Osteoblast (primary cell): Measurements from ENCODE around the gene BABAM1. TPM values are rescaled to one million over a fixed set of nuclear protein-coding genes. Genes with fewer than 3 reads are reported as not detected.

Source experiments
- DNase-seq: peaks from one replicate; pipeline ENCODE4 v3.0.0; 2011; ENCODE audit warnings: low spot score, mixed read lengths; ENCODE audit not compliant: insufficient read length; ENCODE audit errors: missing footprints
- H2AFZ ChIP-seq: 2 replicates; pipeline ENCODE4 v1.6.0; 2011; ENCODE audit warnings: mild to moderate bottlenecking, low read length
- H3K27ac ChIP-seq: 2 replicates; pipeline ENCODE4 v1.5.1; 2011; ENCODE audit warnings: mild to moderate bottlenecking, low read depth, low read length, moderate library complexity
- H3K27me3 ChIP-seq: 2 replicates; pipeline ENCODE4 v1.6.0; 2012; ENCODE audit warnings: mild to moderate bottlenecking, control low read depth, inconsistent platforms, low read length, moderate library complexity; ENCODE audit not compliant: insufficient read depth
- H3K36me3 ChIP-seq: 2 replicates; pipeline ENCODE4 v1.5.1; 2011; ENCODE audit warnings: mild to moderate bottlenecking, low read length, control low read depth, moderate library complexity; ENCODE audit not compliant: insufficient read depth
- H3K4me1 ChIP-seq: 2 replicates; pipeline ENCODE4 v1.5.1; 2011; ENCODE audit warnings: mild to moderate bottlenecking, low read length, control low read depth, moderate library complexity; ENCODE audit not compliant: insufficient read depth
- H3K4me2 ChIP-seq: 2 replicates; pipeline ENCODE4 v1.6.0; 2011; ENCODE audit warnings: mild to moderate bottlenecking, low read length; ENCODE audit not compliant: insufficient read depth
- H3K4me3 ChIP-seq: fragments of 200-600 bp; sonication (generic); 3 replicates; pipeline ENCODE4 v1.5.1; 2012; ENCODE audit warnings: mild to moderate bottlenecking, low read length, inconsistent platforms; ENCODE audit not compliant: insufficient read depth
- H3K79me2 ChIP-seq: 2 replicates; pipeline ENCODE4 v1.6.0; 2012; ENCODE audit warnings: mild to moderate bottlenecking, low read length, control low read depth, inconsistent platforms; ENCODE audit not compliant: insufficient read depth
- H3K9me3 ChIP-seq: 2 replicates; pipeline ENCODE4 v1.5.1; 2011; ENCODE audit warnings: low read depth, low read length, control low read depth
- H4K20me1 ChIP-seq: 2 replicates; pipeline ENCODE4 v1.6.0; 2012; ENCODE audit warnings: mild to moderate bottlenecking, low read length, control low read depth; ENCODE audit not compliant: insufficient read depth
- total RNA-seq: library from RNA; depleted of rRNA; stranded (reverse); fragments of >200 nt; gene quantifications from 2 replicates; pipeline ENCODE4 v1.2.3, GENCODE V29; 2012
- TF ChIP-seq, protein P1 (sequence below): IDR thresholded peaks from 2 replicates; pipeline ENCODE4 v1.5.1; 2011; ENCODE audit warnings: mild to moderate bottlenecking, low read depth, low read length, moderate library complexity; ENCODE audit errors: extremely low read depth

The BABAM1 gene
- total RNA-seq, 1 donor: 76.7 TPM

DNA sequence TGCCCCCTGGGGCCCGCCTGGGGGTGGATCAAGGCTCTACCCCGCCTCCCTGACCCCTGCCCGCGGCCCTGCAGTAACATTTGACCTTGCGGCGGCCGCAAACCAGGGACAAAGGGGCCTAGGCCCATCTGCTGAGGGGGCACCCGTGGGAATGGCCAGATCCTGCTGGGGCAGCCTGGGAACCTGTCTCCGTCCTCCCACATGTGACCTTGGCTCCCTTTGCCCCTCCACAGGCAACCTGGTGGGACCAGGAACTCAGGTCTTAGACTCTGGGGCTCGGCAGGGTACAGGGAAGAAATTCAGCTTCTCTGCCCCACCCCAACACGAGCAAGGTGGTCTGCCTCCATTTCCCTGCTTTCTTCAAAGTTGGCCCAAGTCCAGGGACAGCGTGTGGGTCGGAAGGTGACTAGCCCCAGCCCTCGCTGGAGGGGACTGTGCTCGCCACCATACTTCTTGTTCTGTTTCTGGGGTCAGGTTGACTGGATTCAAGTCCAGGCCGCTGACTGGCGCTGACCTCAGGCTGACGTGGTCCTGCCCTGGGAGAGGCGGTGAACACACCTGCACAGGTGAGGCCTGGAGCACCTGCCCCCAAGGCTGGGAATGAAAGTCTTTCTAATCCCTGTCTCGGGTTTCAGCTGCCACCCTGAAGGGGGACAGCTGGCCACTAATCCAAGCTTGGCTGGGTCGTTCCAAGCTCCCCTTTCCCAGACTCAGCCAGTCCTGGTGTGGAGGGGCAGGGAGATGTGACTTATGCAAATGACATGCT is 19.0 kb upstream of the BABAM1 start:
- H3K4me2 ChIP-seq: no peak overlapping the region
- no peaks in the 10 kb centered on the region for H3K27me3 ChIP-seq
- H2AFZ ChIP-seq: no peak overlapping the region
- H4K20me1 ChIP-seq: peaks cover 4% of the 10 kb centered on the region
- H3K27ac ChIP-seq: no peak overlapping the region
- peaks cover 21% of the 10 kb centered on the region for H3K79me2 ChIP-seq
- H3K9me3 ChIP-seq: no peaks in the 10 kb centered on the region
- no peaks in the 10 kb centered on the region for H3K36me3 ChIP-seq
- TF ChIP-seq, protein P1, sequence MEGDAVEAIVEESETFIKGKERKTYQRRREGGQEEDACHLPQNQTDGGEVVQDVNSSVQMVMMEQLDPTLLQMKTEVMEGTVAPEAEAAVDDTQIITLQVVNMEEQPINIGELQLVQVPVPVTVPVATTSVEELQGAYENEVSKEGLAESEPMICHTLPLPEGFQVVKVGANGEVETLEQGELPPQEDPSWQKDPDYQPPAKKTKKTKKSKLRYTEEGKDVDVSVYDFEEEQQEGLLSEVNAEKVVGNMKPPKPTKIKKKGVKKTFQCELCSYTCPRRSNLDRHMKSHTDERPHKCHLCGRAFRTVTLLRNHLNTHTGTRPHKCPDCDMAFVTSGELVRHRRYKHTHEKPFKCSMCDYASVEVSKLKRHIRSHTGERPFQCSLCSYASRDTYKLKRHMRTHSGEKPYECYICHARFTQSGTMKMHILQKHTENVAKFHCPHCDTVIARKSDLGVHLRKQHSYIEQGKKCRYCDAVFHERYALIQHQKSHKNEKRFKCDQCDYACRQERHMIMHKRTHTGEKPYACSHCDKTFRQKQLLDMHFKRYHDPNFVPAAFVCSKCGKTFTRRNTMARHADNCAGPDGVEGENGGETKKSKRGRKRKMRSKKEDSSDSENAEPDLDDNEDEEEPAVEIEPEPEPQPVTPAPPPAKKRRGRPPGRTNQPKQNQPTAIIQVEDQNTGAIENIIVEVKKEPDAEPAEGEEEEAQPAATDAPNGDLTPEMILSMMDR: no peak
- H3K4me3 ChIP-seq: no peak overlapping the region
- DNase-seq: peak; percentile 87
- peaks cover 32% of the 10 kb centered on the region for H3K4me1 ChIP-seq

DNA sequence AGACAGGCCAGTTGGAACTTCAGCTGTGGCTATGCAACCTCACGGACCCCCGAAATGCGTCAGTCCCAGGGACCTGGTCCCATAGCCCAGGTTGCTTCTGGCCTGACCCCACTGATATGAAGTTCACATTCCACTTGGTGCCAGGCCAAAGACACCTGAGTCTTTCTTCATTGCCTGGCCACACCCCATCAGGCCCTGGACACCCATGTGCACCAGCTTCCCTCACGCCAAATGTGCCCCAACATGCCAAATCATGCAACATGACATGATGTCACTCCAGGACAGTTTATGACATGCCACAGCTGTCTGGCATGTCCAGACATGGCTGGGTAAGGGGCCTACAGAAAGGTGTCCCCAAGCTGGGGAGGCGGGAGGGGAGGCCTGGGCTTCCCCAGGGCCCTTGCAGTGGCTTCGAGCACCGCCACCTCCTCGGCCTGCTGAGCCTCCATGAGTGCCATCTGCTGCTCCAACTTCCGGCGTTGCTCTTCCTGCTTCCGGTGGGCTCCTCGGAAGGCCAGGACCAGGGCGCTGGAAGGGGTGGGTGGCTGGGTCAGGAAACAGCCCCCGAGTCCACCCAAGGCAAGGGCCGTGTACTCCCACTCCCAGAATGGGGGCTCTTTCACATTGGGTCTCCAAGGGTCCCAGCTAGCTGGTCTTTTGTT is 17.2 kb upstream of the BABAM1 start:
- H4K20me1 ChIP-seq: no peaks in the 10 kb centered on the region
- peaks cover 2% of the 10 kb centered on the region for H3K79me2 ChIP-seq
- H3K9me3 ChIP-seq: no peaks in the 10 kb centered on the region
- no peak overlapping the region for H3K4me3 ChIP-seq
- peaks cover 21% of the 10 kb centered on the region for H3K4me1 ChIP-seq
- TF ChIP-seq, protein P1: no peak
- H3K36me3 ChIP-seq: no peaks in the 10 kb centered on the region
- H3K4me2 ChIP-seq: no peak overlapping the region
- DNase-seq: peak; percentile 75
- H3K27me3 ChIP-seq: no peaks in the 10 kb centered on the region
- no peak overlapping the region for H3K27ac ChIP-seq
- H2AFZ ChIP-seq: no peak overlapping the region

DNA sequence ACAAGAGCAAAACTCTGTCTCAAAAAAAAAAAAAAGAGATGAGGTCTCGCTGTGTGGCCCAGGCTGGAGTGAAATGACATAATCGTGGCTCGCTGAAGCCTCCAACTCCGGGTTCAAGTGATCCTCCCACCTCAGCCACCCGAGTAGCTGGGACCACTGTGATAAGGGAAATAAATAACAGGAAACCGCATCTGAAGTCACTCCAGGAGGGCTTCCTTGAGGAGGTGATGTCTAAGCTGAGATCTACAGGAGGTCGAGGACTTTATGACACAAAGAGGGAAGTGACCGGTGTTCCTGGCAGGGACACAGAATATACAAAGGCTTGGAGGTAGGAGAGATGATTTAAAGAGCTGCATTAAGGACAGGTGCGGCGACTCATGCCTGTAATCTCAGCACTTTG is 12.6 kb upstream of the BABAM1 start:
- Histone ChIP-seq H3K27ac (no peak overlapping the region), H3K79me2 (no peaks in the 10 kb centered on the region), H3K27me3 (no peaks in the 10 kb centered on the region), H3K9me3 (peaks cover 6% of the 10 kb centered on the region), H3K4me1 (no peaks in the 10 kb centered on the region), H2AFZ (no peak overlapping the region), H3K4me3 (no peak overlapping the region), H4K20me1 (no peaks in the 10 kb centered on the region), H3K36me3 (no peaks in the 10 kb centered on the region), H3K4me2 (no peak overlapping the region)
- TF ChIP-seq, protein P1: no peak
- no peak for DNase-seq

DNA sequence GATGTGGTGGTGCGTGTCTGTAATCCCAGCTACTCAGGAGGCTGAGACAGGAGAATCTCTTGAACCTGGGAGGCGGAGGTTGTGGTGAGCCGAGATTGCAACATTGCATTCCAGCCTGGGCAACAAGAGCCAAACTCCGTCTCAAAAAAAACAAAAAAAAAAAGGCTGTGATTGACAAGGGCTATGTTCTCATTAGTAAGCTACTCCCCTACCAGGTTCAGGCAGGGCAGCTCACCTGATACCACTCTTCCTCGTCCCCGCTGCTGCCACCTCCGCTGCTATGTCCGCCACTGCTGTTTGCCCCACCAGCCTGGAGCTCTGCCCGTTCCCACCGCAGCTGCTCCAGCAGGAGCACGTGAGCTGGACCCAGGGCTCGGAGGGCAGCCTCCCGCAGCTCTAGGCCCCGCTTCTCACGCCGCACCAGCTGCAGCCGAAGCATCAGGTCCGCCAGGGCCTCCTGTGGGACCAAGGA is 12.1 kb upstream of the BABAM1 start:
- no peak overlapping the region for H3K4me3 ChIP-seq
- no peaks in the 10 kb centered on the region for H3K27me3 ChIP-seq
- H2AFZ ChIP-seq: no peak overlapping the region
- no peaks in the 10 kb centered on the region for H3K4me1 ChIP-seq
- no peak overlapping the region for H3K27ac ChIP-seq
- no peak for DNase-seq
- H4K20me1 ChIP-seq: no peaks in the 10 kb centered on the region
- H3K79me2 ChIP-seq: no peaks in the 10 kb centered on the region
- peaks cover 9% of the 10 kb centered on the region for H3K9me3 ChIP-seq
- no peak overlapping the region for H3K4me2 ChIP-seq
- TF ChIP-seq, protein P1: no peak
- no peaks in the 10 kb centered on the region for H3K36me3 ChIP-seq
